A673 (cell line): ENCODE data around the gene NRL. TPM values are rescaled to one million over a fixed set of nuclear protein-coding genes. Genes with fewer than 3 reads are reported as not detected.

Experiments used
- BruUV-seq: library from RNA; stranded (reverse); fragments of 400-500 nt; replicated peaks from 2 replicates; lab custom pipeline; 2021; lab: Mats Ljungman, UMichigan
- CTCF ChIA-PET: fragments of 300-600 bp; sonication (Branson Sonifier 250); formaldehyde crosslinking; loops from one replicate; lab custom pipeline; 2022; ENCODE audit warnings: antibody characterized with exemption; lab: Charles Lee
- POLR2A ChIA-PET: fragments of 300-600 bp; sonication (Branson Sonifier 250); formaldehyde crosslinking; loops from one replicate; lab custom pipeline; 2022; ENCODE audit warnings: antibody characterized with exemption; ENCODE audit not compliant: low non-redundant PET; lab: Charles Lee
- DNase-seq: peaks from one replicate; pipeline ENCODE4 v3.0.0-alpha.2; 2015; ENCODE audit warnings: low spot score
- H3K27ac ChIP-seq: fragments of 200-600 bp; sonication (generic); 2 replicates; pipeline ENCODE4 v1.5.1; 2016; ENCODE audit warnings: mixed run types, low read depth, mild to moderate bottlenecking, mixed read lengths, antibody characterized with exemption, low read length; ENCODE audit not compliant: poor library complexity, severe bottlenecking
- H3K27me3 ChIP-seq: fragments of 200-600 bp; sonication (generic); replicated peaks from 2 replicates; pipeline ENCODE4 v1.6.1; 2017; ENCODE audit warnings: mixed run types, low read depth, mild to moderate bottlenecking, mixed read lengths, antibody characterized with exemption, low read length; ENCODE audit not compliant: insufficient read depth, poor library complexity
- H3K36me3 ChIP-seq: fragments of 200-600 bp; sonication (generic); 2 replicates; pipeline ENCODE4 v1.6.1; 2016; ENCODE audit warnings: mixed run types, mild to moderate bottlenecking, mixed read lengths, antibody characterized with exemption, low read length; ENCODE audit not compliant: insufficient read depth, poor library complexity, severe bottlenecking
- H3K4me1 ChIP-seq: fragments of 200-600 bp; sonication (generic); 2 replicates; pipeline ENCODE4 v1.6.1; 2017; ENCODE audit warnings: mixed run types, mild to moderate bottlenecking, mixed read lengths, antibody characterized with exemption, low read length; ENCODE audit not compliant: insufficient read depth, poor library complexity, severe bottlenecking
- H3K4me3 ChIP-seq: fragments of 200-600 bp; sonication (generic); 2 replicates; pipeline ENCODE4 v1.5.1; 2016; ENCODE audit warnings: low read depth, mixed run types, mild to moderate bottlenecking, mixed read lengths, low read length; ENCODE audit not compliant: poor library complexity, severe bottlenecking
- H3K9me3 ChIP-seq: fragments of 200-600 bp; sonication (generic); 2 replicates; pipeline ENCODE4 v1.6.1; 2016; ENCODE audit warnings: mixed run types, low read depth, mild to moderate bottlenecking, mixed read lengths, antibody characterized with exemption, low read length; ENCODE audit not compliant: poor library complexity, severe bottlenecking
- CTCF ChIP-seq: fragments of 300-800, 200-600 bp; sonication (generic); conservative IDR thresholded peaks from 2 replicates; pipeline ENCODE4 v1.5.1; 2017; ENCODE audit warnings: low read depth, mild to moderate bottlenecking, antibody characterized with exemption, low read length, moderate library complexity, mixed read lengths
- EZH2 ChIP-seq: fragments of 200-600 bp; sonication (generic); IDR thresholded peaks from 2 replicates; pipeline ENCODE4 v1.6.1; 2017; ENCODE audit warnings: borderline replicate concordance, low read depth, mild to moderate bottlenecking, mixed read lengths, antibody characterized with exemption, low read length; ENCODE audit not compliant: poor library complexity, severe bottlenecking
- intact Hi-C: fragments of 100-400 bp; cut with micrococcal nuclease; formaldehyde crosslinking; loops from one replicate; pipeline ENCODE4 v1.10.0; 2022; ENCODE audit not compliant: unreplicated experiment
- total RNA-seq: library from RNA; stranded (reverse); gene quantifications from 2 replicates; pipeline ENCODE4 v1.2.3, GENCODE V29; 2021

The NRL gene
- total RNA-seq, 1 experiment from 2014 or later, result 1.9 TPM

- Histone ChIP-seq H3K27ac (peak within 1 kb of the TSS; percentile 87), H3K4me1 (peaks cover 12% of the 10 kb centered on the region), H3K36me3 (peaks cover 42% of the 10 kb centered on the region), H3K4me3 (peak within 1 kb of the TSS; percentile 90), H3K9me3 (no peaks in the 10 kb centered on the region), H3K27me3 (no peaks in the 10 kb centered on the region)
- POLR2A ChIA-PET, result interaction anchor here (0.5 to 1.0 kb wide), 5 partner anchors 8 to 224 kb away, joined by 3 to 6 read pairs (median 4); partner anchors contain the start of genes DCAF11 and NRL
- TF ChIP-seq CTCF, result no peak
- TF ChIP-seq EZH2, result no peak
- CTCF ChIA-PET, result interaction anchor here (1.0 kb wide), 1 partner anchor 39 kb away, joined by 3 read pairs; no protein-coding TSS in a partner anchor
- peak; percentile 99 for DNase-seq
- BruUV-seq, result no TSS peak
- intact Hi-C loops, result loop anchor here (1.0 to 5.0 kb wide), 2 partner anchors 14 to 40 kb away; partner anchors contain the start of genes IPO4 and IRF9
Measured at GRCh38 chr14:24146978-24147760, 32.4 kb upstream of the NRL start, which contains the start of gene RNF31. Gene RNF31 (plus strand): TSS chr14:24147498. CDS start chr14:24147699, 201 bp downstream.

- no TSS peak for BruUV-seq
- ChIA-PET CTCF (interaction anchor here (1.0 kb wide), 1 partner anchor 38 kb away, joined by 3 read pairs; no protein-coding TSS in a partner anchor), POLR2A (interaction anchor here (0.5 to 1.0 kb wide), 3 partner anchors 9 to 32 kb away, joined by 3 to 6 read pairs (median 3); partner anchors contain the start of genes DCAF11, NRL and PSME1)
- Histone ChIP-seq H3K4me3 (peak within 1 kb of the TSS; percentile 90), H3K9me3 (no peaks in the 10 kb centered on the region), H3K36me3 (peaks cover 36% of the 10 kb centered on the region), H3K27ac (peak within 1 kb of the TSS; percentile 87), H3K27me3 (no peaks in the 10 kb centered on the region), H3K4me1 (peaks cover 12% of the 10 kb centered on the region)
- intact Hi-C loops, result loop anchor here (5.0 kb wide), 1 partner anchor 41 kb away; the partner anchor contains the start of gene IPO4
- TF ChIP-seq CTCF (no peak), EZH2 (no peak)
- peak; percentile 98 for DNase-seq
Measured at GRCh38 chr14:24146453-24146977, 31.8 kb upstream of the NRL start, which contains the start of gene PSME2. Gene PSME2 (minus strand): TSS chr14:24146610. CDS start chr14:24146581, 29 bp downstream.
